Measurements from ENCODE around the gene THSD4. TPM values are rescaled to one million over a fixed set of nuclear protein-coding genes. Genes with fewer than 3 reads are reported as not detected.

THSD4 gene
- total and polyA plus RNA-seq, 4 donors, result 6.0 to 42.4 (median 18.5) TPM

GRCh38 chr15:71275566-71276335, 160.5 kb downstream of the THSD4 start:
- Histone ChIP-seq H3K9ac (ENCODE audit: insufficient read depth in 1 of 2, low read length in 2 of 2) (no peak overlapping the region), H3K9me3 (ENCODE audit: control insufficient read depth in 4 of 4, insufficient read depth in 3 of 4, low read length in 3 of 4) (no peaks in the 10 kb centered on the region), H3K4me1 (ENCODE audit: control insufficient read depth in 5 of 5, insufficient read depth in 5 of 5, low read length in 5 of 5) (peaks cover 5 to 33% (median 12%) of the 10 kb centered on the region in 5 donors), H3K27ac (ENCODE audit: low read depth in 1 of 2, low read length in 1 of 2) (no peak overlapping the region), H3K4me3 (no peak overlapping the region), H3K36me3 (ENCODE audit: control insufficient read depth in 4 of 4, insufficient read depth in 4 of 4, low read length in 4 of 4) (no peaks in the 10 kb centered on the region), H3K27me3 (ENCODE audit: control insufficient read depth in 3 of 3, insufficient read depth in 3 of 3, low read length in 2 of 3) (no peaks in the 10 kb centered on the region)
- no peak for TF ChIP-seq CTCF (IDR thresholded peaks at IDR 0.05; ENCODE audit: control extremely low read depth, extremely low read depth)
- DNase-seq, result no peak
- WGBS, 2 donors, result 74 to 83% methylated on average over 9 of the region's 9 CpGs
- no peak for ATAC-seq (ENCODE audit: insufficient read depth, low FRiP score)

GRCh38 chr15:71276336-71276665, 161.0 kb downstream of the THSD4 start:
- Histone ChIP-seq H3K9me3 (ENCODE audit: control insufficient read depth in 4 of 4, insufficient read depth in 3 of 4, low read length in 3 of 4) (no peaks in the 10 kb centered on the region), H3K4me1 (ENCODE audit: control insufficient read depth in 5 of 5, insufficient read depth in 5 of 5, low read length in 5 of 5) (peaks cover 5 to 33% (median 12%) of the 10 kb centered on the region in 5 donors), H3K9ac (ENCODE audit: insufficient read depth in 1 of 2, low read length in 2 of 2) (no peak overlapping the region), H3K27me3 (ENCODE audit: control insufficient read depth in 3 of 3, insufficient read depth in 3 of 3, low read length in 2 of 3) (no peaks in the 10 kb centered on the region), H3K27ac (ENCODE audit: low read depth in 1 of 2, low read length in 1 of 2) (no peak overlapping the region), H3K4me3 (no peak overlapping the region), H3K36me3 (ENCODE audit: control insufficient read depth in 4 of 4, insufficient read depth in 4 of 4, low read length in 4 of 4) (no peaks in the 10 kb centered on the region)
- WGBS, 2 donors, result 93 to 98% methylated on average over 4 of the region's 4 CpGs
- DNase-seq, result no peak
- no peak for ATAC-seq (ENCODE audit: insufficient read depth, low FRiP score)
- TF ChIP-seq CTCF (IDR thresholded peaks at IDR 0.05; ENCODE audit: control extremely low read depth, extremely low read depth), result no peak

GRCh38 chr15:71278989-71279756, 163.9 kb downstream of the THSD4 start:
- peaks cover 7 to 33% (median 14%) of the 10 kb centered on the region in 5 donors for H3K4me1 ChIP-seq (ENCODE audit: control insufficient read depth in 5 of 5, insufficient read depth in 5 of 5, low read length in 5 of 5)

More at GRCh38 chr15:71278989-71279756, 163.9 kb downstream of the THSD4 start:
- peak overlapping the region; percentile 37 to 57 for H3K27ac ChIP-seq (ENCODE audit: low read depth in 1 of 2, low read length in 1 of 2)
- peak overlapping the region in 1 of 2 donors; percentile 11 for H3K9ac ChIP-seq (ENCODE audit: insufficient read depth in 1 of 2, low read length in 2 of 2)
- no peak overlapping the region for H3K4me3 ChIP-seq
- H3K9me3 ChIP-seq (ENCODE audit: control insufficient read depth in 4 of 4, insufficient read depth in 3 of 4, low read length in 3 of 4), result no peaks in the 10 kb centered on the region
- 36 to 50% methylated on average over 15 of the region's 15 CpGs for WGBS, 2 donors
- H3K36me3 ChIP-seq (ENCODE audit: control insufficient read depth in 4 of 4, insufficient read depth in 4 of 4, low read length in 4 of 4), result no peaks in the 10 kb centered on the region
- ATAC-seq (ENCODE audit: insufficient read depth, low FRiP score), result peak; percentile 41
- DNase-seq, result peak; percentile 83 to 94 (median 92)
- no peak for TF ChIP-seq CTCF (IDR thresholded peaks at IDR 0.05; ENCODE audit: control extremely low read depth, extremely low read depth)
- H3K27me3 ChIP-seq (ENCODE audit: control insufficient read depth in 3 of 3, insufficient read depth in 3 of 3, low read length in 2 of 3), result no peaks in the 10 kb centered on the region

Measured in lung (tissue), 12 donors.